ENCODE results near the gene DCC.
A peak's percentile ranks its signal among the peaks of the same experiment; 100 is the strongest.

Gene DCC

GRCh38 chr18:52602820-52603219, 262.8 kb downstream of the DCC start:
- DNase-seq = no peak

DNA sequence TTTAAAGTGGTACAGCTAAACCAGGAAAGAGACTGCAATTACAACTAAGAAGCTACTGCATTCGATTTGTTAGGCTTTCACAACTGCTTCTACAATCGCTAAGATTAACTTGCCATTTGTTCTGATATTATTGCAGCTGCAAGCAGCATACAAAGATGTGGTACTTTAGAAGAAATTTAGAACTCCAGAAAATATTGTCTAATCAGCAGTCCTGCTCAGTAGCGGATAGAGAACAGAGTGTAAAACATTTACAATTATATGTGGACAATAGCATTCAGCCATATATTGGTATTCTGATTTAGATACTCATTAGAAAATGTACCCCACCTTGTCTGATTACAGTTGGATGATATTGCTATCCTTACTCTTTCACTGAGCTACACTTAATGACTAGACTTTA, 265.3 kb downstream of the DCC start:
- no peak for DNase-seq

DNA sequence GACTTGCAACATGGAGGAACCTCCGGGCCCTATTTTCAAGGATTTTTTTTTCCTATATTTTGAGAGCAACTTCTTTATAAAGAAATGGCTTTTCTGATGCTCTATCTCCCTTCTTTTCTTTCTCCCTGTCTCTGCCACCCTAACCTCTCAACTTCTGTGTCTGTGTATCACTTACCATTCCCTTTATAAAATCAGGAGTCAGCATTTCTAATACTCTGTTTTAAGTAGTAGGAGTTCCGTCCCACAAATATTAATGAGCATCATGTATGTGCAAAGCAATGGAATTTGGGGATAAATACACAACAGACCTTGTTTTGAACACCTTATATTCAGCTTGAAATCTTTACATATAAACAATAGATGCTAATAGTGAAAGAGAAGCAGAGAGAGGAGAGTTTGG, 268.0 kb downstream of the DCC start:
- DNase-seq = no peak

DNA sequence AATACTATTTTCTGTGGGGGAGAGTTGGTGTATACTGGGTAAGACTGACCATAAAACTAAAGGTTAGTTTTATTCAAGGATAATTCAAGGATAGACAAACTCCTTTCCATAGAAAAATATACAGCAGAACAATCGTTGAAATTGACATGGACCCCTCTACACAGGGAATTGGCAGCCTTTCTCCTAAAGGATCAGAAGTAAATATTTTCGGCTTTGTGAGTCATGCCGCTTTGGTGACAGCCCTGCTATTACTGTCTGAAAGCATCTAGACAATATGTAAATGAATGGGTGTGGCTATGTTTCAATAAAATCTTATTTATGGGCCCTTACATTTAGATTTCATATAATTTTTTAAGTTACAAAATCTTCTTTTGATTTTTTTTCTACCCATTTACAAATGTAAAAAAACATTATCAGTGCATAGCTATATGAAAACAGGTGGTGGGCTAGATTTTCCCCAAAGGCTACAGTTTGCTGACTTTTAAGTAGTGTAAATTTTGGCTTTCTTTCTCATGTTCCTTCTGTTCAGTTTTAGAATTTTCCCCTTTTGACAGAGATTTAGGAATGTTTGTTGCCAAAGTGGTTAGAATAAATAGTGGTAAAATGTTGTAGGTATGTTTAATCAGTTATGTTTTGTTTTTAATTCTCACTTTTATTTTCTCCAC, 270.6 kb downstream of the DCC start:
- DNase-seq = peak; percentile 82

GRCh38 chr18:52612406-52612805, 272.4 kb downstream of the DCC start:
- DNase-seq = no peak

DNA sequence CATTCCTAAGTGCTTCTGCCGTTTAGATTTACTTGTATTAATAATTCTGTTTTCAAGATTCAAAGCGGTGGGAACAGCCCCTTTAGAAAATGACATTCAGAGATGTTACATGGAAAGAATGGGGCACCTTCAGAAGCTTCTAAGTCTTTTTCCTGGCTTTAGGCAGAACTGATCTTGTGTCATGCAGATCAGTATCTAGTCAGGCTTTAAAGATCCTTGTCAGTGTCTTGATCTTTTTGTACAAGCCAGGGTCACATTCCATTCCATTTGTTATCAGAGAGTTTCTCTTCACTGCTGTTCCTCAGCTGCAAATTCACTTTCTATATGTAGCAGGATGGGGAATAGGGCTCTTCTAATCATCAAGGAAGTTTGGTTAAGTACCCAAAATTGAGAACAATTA, 275.3 kb downstream of the DCC start:
- no peak for DNase-seq

DNA sequence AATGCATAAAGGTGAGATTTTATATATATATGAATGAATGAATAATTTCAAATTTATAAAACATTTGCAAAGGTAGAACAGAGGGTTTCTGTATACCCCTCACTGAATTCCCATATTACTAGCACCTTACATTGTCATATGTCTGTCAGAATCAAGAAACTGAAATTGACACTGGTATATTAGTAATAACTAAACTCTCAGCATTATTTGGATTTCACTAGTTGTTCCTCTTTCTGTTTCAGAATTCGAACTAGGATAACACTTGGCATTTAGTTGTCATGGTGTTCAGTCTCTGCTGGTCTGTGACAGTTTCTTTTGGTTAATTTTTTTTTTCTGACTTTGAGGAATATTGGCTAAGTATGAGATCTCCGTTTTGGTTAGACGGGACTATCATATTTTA, 275.9 kb downstream of the DCC start:
- no peak for DNase-seq

GRCh38 chr18:52617931-52618330, 277.9 kb downstream of the DCC start:
- DNase-seq = no peak

DNA sequence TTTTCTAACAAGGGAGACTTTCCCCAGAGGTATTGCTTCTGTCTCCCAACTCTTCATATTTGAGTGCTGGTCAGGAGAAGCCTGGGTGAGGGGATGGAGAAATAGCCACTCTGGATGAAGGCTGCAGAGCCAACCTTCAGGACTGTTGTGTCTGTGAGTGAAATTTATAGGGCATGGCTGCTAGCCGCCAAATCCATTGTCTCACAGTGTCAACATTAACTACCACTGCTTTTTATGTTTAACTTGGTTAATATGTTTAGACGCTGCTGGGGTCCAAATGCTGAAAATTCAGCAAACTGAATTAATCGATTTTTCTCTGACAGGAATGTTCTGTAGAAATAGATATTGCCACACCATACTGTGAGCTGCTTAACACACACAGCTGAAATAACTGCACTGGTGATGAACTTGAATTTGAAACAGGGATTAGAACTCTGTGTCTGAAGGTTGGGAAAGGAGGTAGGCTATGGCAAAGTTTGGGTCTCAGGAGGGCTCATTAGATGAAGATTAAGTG, 281.0 kb downstream of the DCC start:
- DNase-seq = peak; percentile 37

DNA sequence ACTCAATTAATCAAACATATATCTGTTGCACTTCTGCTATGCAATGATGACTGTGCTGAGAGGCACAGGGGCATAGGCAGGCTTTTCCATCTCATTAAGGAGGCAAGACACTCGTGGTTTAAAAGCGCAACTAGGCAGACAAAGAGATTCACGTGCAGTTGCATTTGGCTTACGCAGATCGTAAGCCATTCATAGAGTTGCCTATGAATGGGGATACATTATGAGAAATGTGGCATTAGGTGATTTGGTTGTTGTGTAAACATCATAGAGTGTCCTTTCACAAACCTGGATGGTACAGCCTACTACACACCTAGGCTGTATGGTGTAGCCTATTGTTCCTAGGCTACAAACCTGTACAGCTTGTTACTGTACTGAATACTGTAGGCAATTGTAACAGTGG, 284.7 kb downstream of the DCC start:
- no peak for DNase-seq

- DNase-seq = peak; percentile 59
Measured at GRCh38 chr18:52636536-52636935, 296.5 kb downstream of the DCC start.

GRCh38 chr18:52648201-52648600, 308.2 kb downstream of the DCC start:
- DNase-seq = no peak

- no peak for DNase-seq
Measured at GRCh38 chr18:52652391-52652790, 312.4 kb downstream of the DCC start.

- no peak for DNase-seq
Measured at GRCh38 chr18:52657043-52657805, 317.2 kb downstream of the DCC start.

DNA sequence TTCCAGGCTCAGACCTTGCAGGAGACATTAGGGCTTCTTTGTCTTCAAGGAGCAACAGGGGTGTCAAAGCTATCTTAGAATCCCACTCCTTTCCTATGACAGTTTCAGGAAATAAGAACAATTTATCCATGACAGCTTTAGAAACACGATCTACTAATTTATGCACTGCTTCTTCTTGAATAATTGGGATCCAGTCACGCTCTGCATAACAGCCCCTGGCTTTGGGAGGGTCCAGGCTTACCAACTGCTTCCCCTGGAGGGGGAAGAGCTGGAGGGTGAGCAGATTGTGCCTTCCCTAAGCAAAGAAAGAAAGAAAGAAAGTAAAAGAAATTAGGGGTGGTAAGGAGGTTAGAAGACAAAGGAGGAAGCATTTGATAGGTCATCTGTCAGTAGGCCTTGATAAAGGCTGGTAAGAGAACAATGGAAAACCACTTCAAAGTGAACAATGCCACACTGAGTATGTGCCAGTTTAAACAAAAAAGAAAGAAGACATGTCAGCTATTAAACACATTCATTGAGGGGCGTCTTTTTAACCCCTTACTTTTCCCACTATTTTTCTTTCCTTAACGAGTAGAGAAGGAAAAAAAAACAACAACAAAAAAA, 327.6 kb downstream of the DCC start:
- DNase-seq = peak; percentile 91

DNA sequence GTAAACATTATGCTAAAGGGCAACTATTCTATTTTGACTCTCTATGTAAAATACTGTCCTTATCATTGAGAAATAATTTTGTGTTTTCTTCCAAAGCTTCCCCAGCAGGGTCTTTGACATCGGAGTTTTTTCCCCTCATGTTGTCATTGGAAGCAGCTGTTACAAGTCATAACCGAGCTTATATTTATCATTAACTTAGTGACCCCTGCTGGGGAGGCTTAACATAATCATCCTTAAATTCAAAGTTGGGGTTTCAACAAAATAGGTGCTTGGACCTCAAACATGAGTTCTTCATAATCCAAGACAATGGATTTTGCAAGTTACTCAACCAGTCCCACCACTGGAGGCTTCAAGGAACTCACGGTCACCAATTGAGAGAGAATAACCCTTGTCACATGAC, 330.9 kb downstream of the DCC start:
- DNase-seq = peak; percentile 79

DNA sequence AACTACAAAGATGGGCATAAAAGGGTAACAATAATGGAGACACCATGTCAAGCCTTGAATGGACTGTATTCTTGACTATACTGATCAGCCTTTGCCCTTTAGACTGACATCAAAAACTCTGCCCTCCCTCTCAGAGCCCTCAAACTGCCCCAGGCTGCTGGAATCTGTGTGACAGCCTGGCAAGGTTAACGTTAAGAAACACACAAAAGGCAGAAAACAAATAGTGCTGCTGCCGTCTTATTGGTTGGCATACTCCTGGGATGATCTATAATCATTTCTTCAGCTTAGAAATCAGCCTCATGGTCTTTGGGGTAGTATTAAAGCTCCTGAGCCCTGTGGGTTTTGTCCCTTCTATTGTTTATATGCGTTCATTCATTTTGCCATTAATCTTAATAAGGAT, 338.0 kb downstream of the DCC start:
- peak; percentile 94 for DNase-seq

GRCh38 chr18:52678551-52678950, 338.6 kb downstream of the DCC start:
- DNase-seq = peak; percentile 46

DNA sequence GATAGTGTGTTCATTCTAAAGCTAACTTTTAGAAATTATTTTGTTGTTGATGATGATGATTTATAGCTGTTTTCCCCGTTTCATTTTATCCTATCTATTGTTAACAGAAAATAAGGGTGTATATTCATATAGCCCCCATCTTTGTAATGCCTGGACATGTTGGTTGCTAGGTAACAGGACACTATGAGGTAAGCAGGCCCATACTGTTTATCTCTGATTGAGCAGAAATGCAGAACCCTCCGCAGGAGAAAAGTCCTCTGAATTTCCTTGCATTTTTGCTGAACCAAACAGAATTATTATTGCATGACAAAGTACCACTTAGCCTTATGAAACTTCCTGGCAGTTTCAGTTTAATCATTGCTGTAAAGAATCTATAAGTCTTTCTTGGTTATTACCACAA, 339.4 kb downstream of the DCC start:
- DNase-seq = peak; percentile 79

DNA sequence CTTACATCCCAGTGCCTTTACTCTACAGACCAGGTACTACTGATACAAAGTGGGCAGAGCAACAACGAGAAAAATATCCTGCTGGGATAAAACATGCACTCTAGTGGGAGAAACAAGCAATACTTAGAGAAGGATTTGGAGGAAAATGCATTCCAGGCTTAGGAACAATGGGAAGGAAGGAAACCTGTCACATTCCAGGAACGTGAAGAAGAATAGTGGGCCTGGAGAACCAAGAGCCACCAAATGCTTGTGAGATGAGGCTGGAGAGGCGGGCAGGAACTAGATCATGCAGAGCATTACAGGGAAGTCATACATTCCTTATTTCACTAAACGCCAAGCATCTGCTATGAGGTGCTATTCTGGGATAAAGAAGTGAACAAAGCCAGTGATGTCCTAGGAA, 342.3 kb downstream of the DCC start:
- DNase-seq = peak; percentile 28

DNA sequence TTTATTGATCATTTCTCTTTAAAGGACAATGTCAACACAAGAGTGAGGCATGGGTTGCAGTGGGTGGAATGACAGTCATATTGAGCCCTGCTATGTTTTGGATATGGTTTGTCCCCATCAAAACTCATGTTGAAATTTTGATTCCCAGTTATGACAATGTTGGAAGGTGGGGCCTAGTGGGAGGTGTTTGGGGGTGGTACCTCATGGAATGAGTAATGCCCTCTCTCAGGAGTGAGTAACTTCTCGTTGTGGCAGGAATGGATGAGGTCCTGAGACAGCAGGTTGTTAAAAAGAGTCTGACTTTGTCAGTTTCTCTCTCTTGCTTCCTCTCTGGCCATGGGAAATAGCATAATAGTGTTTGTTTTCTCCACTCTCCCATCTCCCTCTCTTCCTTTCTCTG, 345.3 kb downstream of the DCC start:
- no peak for DNase-seq

DNA sequence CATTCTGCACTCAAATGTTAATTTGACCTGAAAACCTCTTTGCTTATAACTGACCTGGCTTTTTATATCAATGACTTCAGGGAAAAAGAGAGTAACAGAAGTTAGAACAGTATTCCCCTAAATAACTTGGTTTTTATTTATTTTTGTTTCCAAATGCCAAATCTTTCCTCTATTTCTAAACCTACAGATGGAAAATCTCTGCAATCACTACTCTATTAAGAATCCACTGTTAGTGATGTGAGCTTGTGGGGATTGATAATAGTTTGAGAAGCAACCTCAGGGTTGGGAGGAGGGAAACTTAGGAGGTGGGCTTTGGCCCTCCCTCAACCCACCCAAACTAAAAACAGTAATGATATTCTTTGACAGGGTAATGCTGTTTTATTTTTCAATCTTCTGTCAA, 351.8 kb downstream of the DCC start:
- DNase-seq = no peak

GRCh38 chr18:52694804-52695203, 354.8 kb downstream of the DCC start:
- DNase-seq = peak; percentile 80

DNA sequence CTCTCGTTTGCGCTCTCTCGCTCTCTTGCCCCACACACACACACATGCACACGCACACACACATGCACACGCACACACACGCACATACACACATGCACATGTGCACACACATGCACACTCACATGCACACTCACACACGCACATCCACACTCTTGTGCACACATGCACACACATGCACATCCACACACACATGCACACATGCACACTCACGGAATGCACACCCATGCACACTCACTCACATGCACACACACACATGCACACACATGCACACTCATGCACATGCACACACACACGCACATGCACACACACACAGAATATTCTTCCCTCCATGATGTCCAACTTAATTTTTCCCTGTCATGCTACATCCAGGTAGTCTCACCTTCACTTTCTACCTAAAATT, 360.1 kb downstream of the DCC start:
- DNase-seq = no peak
